Smooth muscle cell (in vitro differentiated cells): ENCODE data around the gene PRC1. TPM values are rescaled to one million over a fixed set of nuclear protein-coding genes. Genes with fewer than 3 reads are reported as not detected.

ENCODE experiments used
- DNase-seq: peaks from one replicate; lab custom pipeline; 2025; ENCODE audit not compliant: unreplicated experiment; lab: John Stamatoyannopoulos, UW
- H2AFZ ChIP-seq: fragments of 200-600 bp; sonication (generic); 2 replicates; pipeline ENCODE4 v1.6.0; 2016; ENCODE audit warnings: antibody characterized with exemption, low read depth, mild to moderate bottlenecking
- H3F3A ChIP-seq: fragments of 200-600 bp; sonication (generic); 2 replicates; pipeline ENCODE4 v1.6.0; 2017; ENCODE audit warnings: antibody characterized with exemption, low read depth
- H3K27ac ChIP-seq: fragments of 200-600 bp; sonication (generic); 2 replicates; pipeline ENCODE4 v1.5.1; 2016; ENCODE audit warnings: low read depth, mild to moderate bottlenecking
- H3K27me3 ChIP-seq: fragments of 200-600 bp; sonication (generic); 2 replicates; pipeline ENCODE4 v1.6.1; 2016; ENCODE audit warnings: low read depth, mild to moderate bottlenecking
- H3K36me3 ChIP-seq: fragments of 200-600 bp; sonication (generic); 2 replicates; pipeline ENCODE4 v1.5.1; 2016; ENCODE audit warnings: low read depth
- H3K4me1 ChIP-seq: fragments of 200-600 bp; sonication (generic); 2 replicates; pipeline ENCODE4 v1.5.1; 2016; ENCODE audit warnings: low read depth
- H3K4me2 ChIP-seq: fragments of 200-600 bp; sonication (generic); 2 replicates; pipeline ENCODE4 v1.6.0; 2016; ENCODE audit warnings: mild to moderate bottlenecking
- H3K4me3 ChIP-seq: fragments of 200-600 bp; sonication (generic); 2 replicates; pipeline ENCODE4 v1.5.1; 2016; ENCODE audit warnings: mild to moderate bottlenecking
- H3K79me2 ChIP-seq: fragments of 200-600 bp; sonication (generic); 2 replicates; pipeline ENCODE4 v1.6.0; 2016; ENCODE audit warnings: low read depth, mild to moderate bottlenecking
- H3K9ac ChIP-seq: fragments of 200-600 bp; sonication (generic); 2 replicates; pipeline ENCODE4 v1.6.0; 2016; ENCODE audit warnings: low read depth
- H3K9me3 ChIP-seq: fragments of 200-600 bp; sonication (generic); replicated peaks from 2 replicates; pipeline ENCODE4 v1.5.1; 2016; ENCODE audit warnings: low read depth
- H4K20me1 ChIP-seq: fragments of 200-600 bp; sonication (generic); 2 replicates; pipeline ENCODE4 v1.6.0; 2016; ENCODE audit warnings: low read depth
- WGBS: methylation state at CpG from one replicate; pipeline ENCODE4 v1.1.7; 2016; ENCODE audit warnings: low lambda C conversion rate; 5-methylcytosine and 5-hydroxymethylcytosine counted together
- polyA plus RNA-seq: library from polyadenylated mRNA; unstranded; fragments of >200 nt; fragmentation: Nextera tagmentation; extraction: Ambion mirVana; gene quantifications from 2 replicates; pipeline ENCODE4 v1.2.1, GENCODE V29; 2016
- total RNA-seq: library from RNA; depleted of rRNA; stranded (reverse); fragments of >200 nt; gene quantifications from 2 replicates; pipeline ENCODE4 v1.2.3, GENCODE V29; 2014
- TF ChIP-seq, protein P1 (sequence below): fragments of 200-600 bp; sonication (generic); IDR thresholded peaks from 2 replicates; pipeline ENCODE4 v1.5.1; 2017; ENCODE audit warnings: borderline replicate concordance, mild to moderate bottlenecking, antibody characterized with exemption; ENCODE audit not compliant: insufficient read depth, poor library complexity, severe bottlenecking

The PRC1 gene, protein sequence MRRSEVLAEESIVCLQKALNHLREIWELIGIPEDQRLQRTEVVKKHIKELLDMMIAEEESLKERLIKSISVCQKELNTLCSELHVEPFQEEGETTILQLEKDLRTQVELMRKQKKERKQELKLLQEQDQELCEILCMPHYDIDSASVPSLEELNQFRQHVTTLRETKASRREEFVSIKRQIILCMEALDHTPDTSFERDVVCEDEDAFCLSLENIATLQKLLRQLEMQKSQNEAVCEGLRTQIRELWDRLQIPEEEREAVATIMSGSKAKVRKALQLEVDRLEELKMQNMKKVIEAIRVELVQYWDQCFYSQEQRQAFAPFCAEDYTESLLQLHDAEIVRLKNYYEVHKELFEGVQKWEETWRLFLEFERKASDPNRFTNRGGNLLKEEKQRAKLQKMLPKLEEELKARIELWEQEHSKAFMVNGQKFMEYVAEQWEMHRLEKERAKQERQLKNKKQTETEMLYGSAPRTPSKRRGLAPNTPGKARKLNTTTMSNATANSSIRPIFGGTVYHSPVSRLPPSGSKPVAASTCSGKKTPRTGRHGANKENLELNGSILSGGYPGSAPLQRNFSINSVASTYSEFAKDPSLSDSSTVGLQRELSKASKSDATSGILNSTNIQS
- total RNA-seq: 20.4 and 41.1 TPM in 2 replicates
- 29.7 and 32.3 TPM in 2 replicates for polyA plus RNA-seq

DNA sequence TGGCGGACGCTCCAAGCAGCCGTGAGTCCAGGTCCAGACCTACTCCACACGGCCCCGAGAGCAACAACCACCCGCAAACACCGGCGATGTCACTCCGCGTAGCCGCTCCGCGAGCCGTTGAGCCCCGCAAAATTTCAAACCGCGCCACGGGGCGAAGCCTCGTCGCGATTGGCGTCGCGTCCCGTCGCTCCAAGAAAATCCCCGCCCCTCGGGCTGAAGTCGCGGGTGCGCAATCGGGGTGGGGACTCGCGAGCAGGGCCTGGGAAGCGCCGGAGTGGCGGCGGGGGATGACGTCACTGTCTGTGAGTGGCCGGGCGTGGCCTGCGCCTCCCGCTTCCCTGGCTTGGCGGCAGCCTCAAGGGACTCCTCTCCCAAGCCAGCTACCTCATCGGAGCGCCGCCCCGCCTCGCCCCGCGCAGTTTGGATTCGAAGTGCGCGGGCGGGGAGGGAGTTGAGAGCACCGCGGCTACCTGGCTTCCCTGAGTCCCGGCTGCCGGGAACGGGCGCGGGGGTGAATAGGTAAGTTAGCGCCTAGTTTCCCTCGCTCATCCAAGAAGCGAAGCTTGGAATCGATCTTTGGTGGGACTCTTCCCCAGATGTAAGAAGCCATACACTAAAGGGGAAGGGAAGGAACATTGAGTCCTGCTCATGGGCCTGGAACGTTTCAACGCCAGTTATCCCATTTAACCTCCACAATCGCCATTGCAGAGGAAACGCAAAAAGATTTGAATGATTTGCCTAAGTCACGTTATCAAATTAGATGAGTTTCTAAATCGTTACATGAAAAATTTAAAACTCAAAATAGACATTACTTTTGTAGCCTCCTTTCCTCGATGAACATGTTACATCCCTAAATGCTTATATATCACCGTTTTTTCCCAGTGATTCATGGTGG is at the start of gene PRC1:
Gene PRC1 (minus strand): TSS at position 119 of the 895 bp plus-strand sequence. CDS start 118 bp downstream, at position 1.
- Histone ChIP-seq H2AFZ (peak within 1 kb of the TSS; percentile 94), H3K4me2 (peak within 1 kb of the TSS; percentile 90), H3K4me3 (peak within 1 kb of the TSS; percentile 79), H3K79me2 (peaks cover 51% of the 10 kb centered on the region), H3K9me3 (no peaks in the 10 kb centered on the region), H3K9ac (peak within 1 kb of the TSS; percentile 88), H3K36me3 (no peaks in the 10 kb centered on the region), H3K4me1 (peaks cover 5% of the 10 kb centered on the region), H3K27ac (peak within 1 kb of the TSS; percentile 46), H3F3A (no peaks in the 10 kb centered on the region), H3K27me3 (no peaks in the 10 kb centered on the region), H4K20me1 (no peaks in the 10 kb centered on the region)
- WGBS: under 1% methylated on average over 60 of the region's 75 CpGs
- DNase-seq: peak; percentile 90
- TF ChIP-seq, protein P1, sequence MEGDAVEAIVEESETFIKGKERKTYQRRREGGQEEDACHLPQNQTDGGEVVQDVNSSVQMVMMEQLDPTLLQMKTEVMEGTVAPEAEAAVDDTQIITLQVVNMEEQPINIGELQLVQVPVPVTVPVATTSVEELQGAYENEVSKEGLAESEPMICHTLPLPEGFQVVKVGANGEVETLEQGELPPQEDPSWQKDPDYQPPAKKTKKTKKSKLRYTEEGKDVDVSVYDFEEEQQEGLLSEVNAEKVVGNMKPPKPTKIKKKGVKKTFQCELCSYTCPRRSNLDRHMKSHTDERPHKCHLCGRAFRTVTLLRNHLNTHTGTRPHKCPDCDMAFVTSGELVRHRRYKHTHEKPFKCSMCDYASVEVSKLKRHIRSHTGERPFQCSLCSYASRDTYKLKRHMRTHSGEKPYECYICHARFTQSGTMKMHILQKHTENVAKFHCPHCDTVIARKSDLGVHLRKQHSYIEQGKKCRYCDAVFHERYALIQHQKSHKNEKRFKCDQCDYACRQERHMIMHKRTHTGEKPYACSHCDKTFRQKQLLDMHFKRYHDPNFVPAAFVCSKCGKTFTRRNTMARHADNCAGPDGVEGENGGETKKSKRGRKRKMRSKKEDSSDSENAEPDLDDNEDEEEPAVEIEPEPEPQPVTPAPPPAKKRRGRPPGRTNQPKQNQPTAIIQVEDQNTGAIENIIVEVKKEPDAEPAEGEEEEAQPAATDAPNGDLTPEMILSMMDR: no peak

DNA sequence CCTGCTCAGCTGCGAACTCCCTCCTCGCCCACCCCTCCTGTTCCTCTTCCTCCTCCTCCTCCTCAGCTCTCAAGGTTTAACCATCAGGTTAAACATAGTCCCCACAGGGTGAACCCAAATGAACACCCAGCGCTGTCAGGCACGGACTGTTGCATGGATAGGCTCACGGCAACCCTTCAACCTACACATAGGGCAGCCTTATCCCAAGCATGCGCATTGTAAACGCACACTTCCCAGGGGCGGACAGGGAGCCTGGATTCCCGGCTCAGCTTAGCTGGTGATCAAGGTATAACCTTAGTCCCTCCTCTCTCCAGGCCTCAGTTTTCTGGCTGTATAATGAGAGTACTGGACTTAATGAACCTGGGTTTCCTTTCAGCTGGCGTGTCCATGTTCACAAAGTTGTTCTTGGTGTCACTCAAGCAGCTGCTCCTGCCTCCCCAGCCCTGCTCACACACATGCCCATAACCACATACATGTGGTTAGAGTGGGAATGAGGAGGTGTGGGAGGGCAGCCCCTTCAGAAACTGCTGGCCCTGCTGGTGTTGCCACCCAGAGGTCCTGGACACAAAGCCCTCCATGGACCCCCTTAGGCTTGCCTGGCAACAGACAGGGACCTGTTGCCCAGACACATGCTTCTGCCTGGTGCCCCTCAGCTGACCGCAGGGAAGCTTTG is 49.0 kb upstream of the PRC1 start:
- H3K4me2 ChIP-seq: no peak overlapping the region
- H2AFZ ChIP-seq: no peak overlapping the region
- H3K9me3 ChIP-seq: no peaks in the 10 kb centered on the region
- no peaks in the 10 kb centered on the region for H3K36me3 ChIP-seq
- no peak overlapping the region for H3K9ac ChIP-seq
- no peaks in the 10 kb centered on the region for H4K20me1 ChIP-seq
- TF ChIP-seq, protein P1: no peak
- no peaks in the 10 kb centered on the region for H3K79me2 ChIP-seq
- DNase-seq: no peak
- H3K4me1 ChIP-seq: no peaks in the 10 kb centered on the region
- peaks cover 2% of the 10 kb centered on the region for H3K27me3 ChIP-seq
- H3K4me3 ChIP-seq: no peak overlapping the region
- no peaks in the 10 kb centered on the region for H3F3A ChIP-seq
- WGBS: 87% methylated on average over 11 of the region's 11 CpGs
- H3K27ac ChIP-seq: no peak overlapping the region

DNA sequence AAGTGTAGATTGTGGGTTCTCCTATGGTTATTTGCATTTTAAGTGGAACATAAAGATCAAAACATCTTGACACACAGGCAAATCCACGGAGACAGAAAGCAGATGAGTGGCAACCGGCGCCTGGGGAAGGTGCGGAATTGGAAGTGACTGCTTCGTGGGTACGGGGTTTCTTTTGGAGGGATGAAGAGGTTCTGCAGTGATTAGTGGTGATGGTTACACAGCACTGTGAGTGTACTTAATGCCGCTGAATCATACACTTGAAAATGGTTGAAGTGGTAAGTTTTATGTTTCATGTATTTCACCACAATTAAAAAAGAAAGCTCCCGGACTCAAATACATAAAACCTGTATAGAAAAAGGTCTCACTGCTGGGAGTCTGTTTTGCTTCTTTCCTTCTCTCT is 46.5 kb upstream of the PRC1 start:
- 82% methylated on average over 8 of the region's 8 CpGs for WGBS

More for the DNA sequence above, 46.5 kb upstream of the PRC1 start:
- no peaks in the 10 kb centered on the region for H3K4me1 ChIP-seq
- H3K9me3 ChIP-seq: no peaks in the 10 kb centered on the region
- H3K4me3 ChIP-seq: no peak overlapping the region
- DNase-seq: no peak
- H3K27me3 ChIP-seq: peaks cover 13% of the 10 kb centered on the region
- H3K9ac ChIP-seq: no peak overlapping the region
- no peaks in the 10 kb centered on the region for H3K36me3 ChIP-seq
- no peak overlapping the region for H3K4me2 ChIP-seq
- H3K79me2 ChIP-seq: no peaks in the 10 kb centered on the region
- H3F3A ChIP-seq: no peaks in the 10 kb centered on the region
- no peaks in the 10 kb centered on the region for H4K20me1 ChIP-seq
- H2AFZ ChIP-seq: no peak overlapping the region
- no peak overlapping the region for H3K27ac ChIP-seq
- TF ChIP-seq, protein P1: no peak
